Measurements from ENCODE around the gene OPCML.

OPCML gene

DNA sequence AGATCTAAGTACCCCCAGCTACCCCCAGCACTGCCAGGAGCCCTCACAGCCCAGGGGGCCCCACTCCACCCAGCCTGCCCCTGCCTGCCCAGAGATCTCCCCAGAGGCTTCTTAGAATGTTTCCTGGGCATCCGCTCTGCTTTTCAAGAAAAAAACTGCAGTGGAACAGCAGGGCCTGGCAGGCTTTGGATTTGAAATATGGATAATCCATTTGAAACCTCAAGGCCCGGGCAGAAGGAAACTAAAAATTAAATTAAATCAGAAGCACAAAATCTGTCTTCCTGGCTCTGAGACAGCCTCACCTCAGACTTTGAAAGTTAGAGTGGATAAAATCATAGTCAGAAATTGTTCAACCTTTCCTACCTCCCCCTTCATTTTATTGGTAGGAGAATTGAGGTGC is 273.6 kb downstream of the OPCML start:
- Histone ChIP-seq H2BK15ac (ENCODE audit: low read length) (no peak overlapping the region), H3K4ac (ENCODE audit: low read length) (no peak overlapping the region), H2BK120ac (ENCODE audit: low read depth, low read length) (no peak overlapping the region), H3K27me3 (ENCODE audit: control insufficient read depth in 3 of 3, insufficient read depth in 3 of 3, low read depth in 1 of 3, low read length in 3 of 3) (peaks cover 0 to 5% (median 0%) of the 10 kb centered on the region in 3 experiments), H2AFZ (ENCODE audit: low read length) (no peak overlapping the region), H3K9ac (ENCODE audit: low read depth, low read length, poor library complexity) (no peak overlapping the region), H2BK5ac (ENCODE audit: low read length) (no peak overlapping the region), H3K27ac (replicated peaks; ENCODE audit: low read length) (no peak overlapping the region), H3K4me1 (ENCODE audit: control insufficient read depth in 2 of 2, insufficient read depth in 1 of 2, low read depth in 1 of 2, low read length in 2 of 2) (no peaks in the 10 kb centered on the region), H3K79me1 (ENCODE audit: low read depth, low read length) (no peaks in the 10 kb centered on the region), H3K23ac (ENCODE audit: low read depth, low read length, poor library complexity) (no peak overlapping the region), H4K8ac (ENCODE audit: low read depth, low read length) (no peak overlapping the region), H2AK5ac (ENCODE audit: low read depth, low read length) (no peak overlapping the region), H4K91ac (ENCODE audit: low read depth, low read length, poor library complexity) (no peak overlapping the region), H3K4me3 (ENCODE audit: low read length in 2 of 2) (no peak overlapping the region), H3K18ac (ENCODE audit: low read length) (no peak overlapping the region), H3K9me3 (replicated peaks in 1 of 2; ENCODE audit: control insufficient read depth in 2 of 2, insufficient read depth in 1 of 2, low read depth in 1 of 2, low read length in 2 of 2) (no peaks in the 10 kb centered on the region), H3K14ac (ENCODE audit: low read length) (no peak overlapping the region), H3K4me2 (ENCODE audit: insufficient read depth, low read length, poor library complexity, severe bottlenecking) (no peak overlapping the region), H3K36me3 (replicated peaks in 1 of 2; ENCODE audit: control insufficient read depth in 2 of 2, insufficient read depth in 2 of 2, low read length in 2 of 2) (no peaks in the 10 kb centered on the region), H2BK12ac (ENCODE audit: low read length) (no peak overlapping the region)
- no CpG with 5 or more reads among the region's 2 CpGs for WGBS, 2 donors (ENCODE audit: extremely low coverage in 2 of 2, insufficient read length in 2 of 2, insufficient replicate concordance in 1 of 2)
- DNase-seq (ENCODE audit: low spot score) = no peak

- Histone ChIP-seq H2BK12ac (ENCODE audit: low read length) (no peak overlapping the region), H3K9ac (ENCODE audit: low read depth, low read length, poor library complexity) (no peak overlapping the region), H3K79me1 (ENCODE audit: low read depth, low read length) (no peaks in the 10 kb centered on the region), H3K27me3 (ENCODE audit: control insufficient read depth in 3 of 3, insufficient read depth in 3 of 3, low read depth in 1 of 3, low read length in 3 of 3) (peaks cover 0 to 5% (median 0%) of the 10 kb centered on the region in 3 experiments), H3K23ac (ENCODE audit: low read depth, low read length, poor library complexity) (no peak overlapping the region), H3K14ac (ENCODE audit: low read length) (no peak overlapping the region), H3K18ac (ENCODE audit: low read length) (no peak overlapping the region), H2AK5ac (ENCODE audit: low read depth, low read length) (no peak overlapping the region), H2BK15ac (ENCODE audit: low read length) (no peak overlapping the region), H4K8ac (ENCODE audit: low read depth, low read length) (no peak overlapping the region), H3K4ac (ENCODE audit: low read length) (no peak overlapping the region), H2AFZ (ENCODE audit: low read length) (no peak overlapping the region), H3K9me3 (replicated peaks in 1 of 2; ENCODE audit: control insufficient read depth in 2 of 2, insufficient read depth in 1 of 2, low read depth in 1 of 2, low read length in 2 of 2) (no peaks in the 10 kb centered on the region), H2BK5ac (ENCODE audit: low read length) (no peak overlapping the region), H2BK120ac (ENCODE audit: low read depth, low read length) (no peak overlapping the region), H3K27ac (replicated peaks; ENCODE audit: low read length) (no peak overlapping the region), H3K4me2 (ENCODE audit: insufficient read depth, low read length, poor library complexity, severe bottlenecking) (no peak overlapping the region), H3K4me1 (ENCODE audit: control insufficient read depth in 2 of 2, insufficient read depth in 1 of 2, low read depth in 1 of 2, low read length in 2 of 2) (no peaks in the 10 kb centered on the region), H4K91ac (ENCODE audit: low read depth, low read length, poor library complexity) (no peak overlapping the region), H3K4me3 (ENCODE audit: low read length in 2 of 2) (no peak overlapping the region), H3K36me3 (replicated peaks in 1 of 2; ENCODE audit: control insufficient read depth in 2 of 2, insufficient read depth in 2 of 2, low read length in 2 of 2) (no peaks in the 10 kb centered on the region)
- WGBS, 2 donors (ENCODE audit: extremely low coverage in 2 of 2, insufficient read length in 2 of 2, insufficient replicate concordance in 1 of 2) = no CpG with 5 or more reads among the region's 3 CpGs
- no peak for DNase-seq (ENCODE audit: low spot score)
Measured at GRCh38 chr11:133254601-133255000, 277.7 kb downstream of the OPCML start.

GRCh38 chr11:133253570-133253969 is 278.7 kb downstream of the OPCML start:
- Histone ChIP-seq H4K91ac (ENCODE audit: low read depth, low read length, poor library complexity) (no peak overlapping the region), H3K27ac (replicated peaks; ENCODE audit: low read length) (no peak overlapping the region), H3K79me1 (ENCODE audit: low read depth, low read length) (no peaks in the 10 kb centered on the region), H2BK12ac (ENCODE audit: low read length) (no peak overlapping the region), H3K27me3 (ENCODE audit: control insufficient read depth in 3 of 3, insufficient read depth in 3 of 3, low read depth in 1 of 3, low read length in 3 of 3) (peaks cover 0 to 5% (median 0%) of the 10 kb centered on the region in 3 experiments), H2BK5ac (ENCODE audit: low read length) (no peak overlapping the region), H3K9me3 (replicated peaks in 1 of 2; ENCODE audit: control insufficient read depth in 2 of 2, insufficient read depth in 1 of 2, low read depth in 1 of 2, low read length in 2 of 2) (no peaks in the 10 kb centered on the region), H2AFZ (ENCODE audit: low read length) (no peak overlapping the region), H3K23ac (ENCODE audit: low read depth, low read length, poor library complexity) (no peak overlapping the region), H3K14ac (ENCODE audit: low read length) (no peak overlapping the region), H3K18ac (ENCODE audit: low read length) (no peak overlapping the region), H2BK120ac (ENCODE audit: low read depth, low read length) (no peak overlapping the region), H3K4ac (ENCODE audit: low read length) (no peak overlapping the region), H3K9ac (ENCODE audit: low read depth, low read length, poor library complexity) (no peak overlapping the region), H3K36me3 (replicated peaks in 1 of 2; ENCODE audit: control insufficient read depth in 2 of 2, insufficient read depth in 2 of 2, low read length in 2 of 2) (no peaks in the 10 kb centered on the region), H2AK5ac (ENCODE audit: low read depth, low read length) (no peak overlapping the region), H2BK15ac (ENCODE audit: low read length) (no peak overlapping the region), H4K8ac (ENCODE audit: low read depth, low read length) (no peak overlapping the region), H3K4me1 (ENCODE audit: control insufficient read depth in 2 of 2, insufficient read depth in 1 of 2, low read depth in 1 of 2, low read length in 2 of 2) (no peaks in the 10 kb centered on the region), H3K4me2 (ENCODE audit: insufficient read depth, low read length, poor library complexity, severe bottlenecking) (no peak overlapping the region), H3K4me3 (ENCODE audit: low read length in 2 of 2) (no peak overlapping the region)
- WGBS, 2 donors (ENCODE audit: extremely low coverage in 2 of 2, insufficient read length in 2 of 2, insufficient replicate concordance in 1 of 2) = no CpG with 5 or more reads among the region's 3 CpGs
- no peak for DNase-seq (ENCODE audit: low spot score)

GRCh38 chr11:133251841-133252240 is 280.5 kb downstream of the OPCML start:
- no peak overlapping the region for H3K4ac ChIP-seq (ENCODE audit: low read length)
- no peak overlapping the region for H3K4me2 ChIP-seq (ENCODE audit: insufficient read depth, low read length, poor library complexity, severe bottlenecking)
- H2AFZ ChIP-seq (ENCODE audit: low read length) = no peak overlapping the region
- H3K18ac ChIP-seq (ENCODE audit: low read length) = no peak overlapping the region
- H3K79me1 ChIP-seq (ENCODE audit: low read depth, low read length) = no peaks in the 10 kb centered on the region
- no peak overlapping the region for H4K8ac ChIP-seq (ENCODE audit: low read depth, low read length)
- WGBS, 2 donors (ENCODE audit: extremely low coverage in 2 of 2, insufficient read length in 2 of 2, insufficient replicate concordance in 1 of 2) = no CpG with 5 or more reads among the region's 3 CpGs
- H3K27ac ChIP-seq (replicated peaks; ENCODE audit: low read length) = no peak overlapping the region
- H3K4me1 ChIP-seq (ENCODE audit: control insufficient read depth in 2 of 2, insufficient read depth in 1 of 2, low read depth in 1 of 2, low read length in 2 of 2) = no peaks in the 10 kb centered on the region
- no peak for DNase-seq (ENCODE audit: low spot score)
- H2BK120ac ChIP-seq (ENCODE audit: low read depth, low read length) = no peak overlapping the region
- H3K14ac ChIP-seq (ENCODE audit: low read length) = no peak overlapping the region
- no peak overlapping the region for H2BK15ac ChIP-seq (ENCODE audit: low read length)
- no peak overlapping the region for H3K23ac ChIP-seq (ENCODE audit: low read depth, low read length, poor library complexity)
- H3K4me3 ChIP-seq (ENCODE audit: low read length in 2 of 2) = no peak overlapping the region
- peaks cover 0 to 5% (median 0%) of the 10 kb centered on the region in 3 experiments for H3K27me3 ChIP-seq (ENCODE audit: control insufficient read depth in 3 of 3, insufficient read depth in 3 of 3, low read depth in 1 of 3, low read length in 3 of 3)
- no peak overlapping the region for H3K9ac ChIP-seq (ENCODE audit: low read depth, low read length, poor library complexity)
- no peak overlapping the region for H2AK5ac ChIP-seq (ENCODE audit: low read depth, low read length)
- H4K91ac ChIP-seq (ENCODE audit: low read depth, low read length, poor library complexity) = no peak overlapping the region
- no peak overlapping the region for H2BK5ac ChIP-seq (ENCODE audit: low read length)
- no peak overlapping the region for H2BK12ac ChIP-seq (ENCODE audit: low read length)
- H3K9me3 ChIP-seq (replicated peaks in 1 of 2; ENCODE audit: control insufficient read depth in 2 of 2, insufficient read depth in 1 of 2, low read depth in 1 of 2, low read length in 2 of 2) = no peaks in the 10 kb centered on the region
- H3K36me3 ChIP-seq (replicated peaks in 1 of 2; ENCODE audit: control insufficient read depth in 2 of 2, insufficient read depth in 2 of 2, low read length in 2 of 2) = no peaks in the 10 kb centered on the region
